Middle frontal gyrus (tissue), 1 donor: ENCODE data around the gene EYS.
"Not testable (repeated sequence)": the region's sequence is repeated elsewhere in the genome, so short reads cannot be mapped to it uniquely, and the experiment has no call there.

Experiments used
- DNase-seq: peaks from one replicate; pipeline ENCODE4 v3.0.0-alpha.2; 2015; ENCODE audit warnings: low spot score; ENCODE audit errors: extremely low spot score

Gene EYS

DNA sequence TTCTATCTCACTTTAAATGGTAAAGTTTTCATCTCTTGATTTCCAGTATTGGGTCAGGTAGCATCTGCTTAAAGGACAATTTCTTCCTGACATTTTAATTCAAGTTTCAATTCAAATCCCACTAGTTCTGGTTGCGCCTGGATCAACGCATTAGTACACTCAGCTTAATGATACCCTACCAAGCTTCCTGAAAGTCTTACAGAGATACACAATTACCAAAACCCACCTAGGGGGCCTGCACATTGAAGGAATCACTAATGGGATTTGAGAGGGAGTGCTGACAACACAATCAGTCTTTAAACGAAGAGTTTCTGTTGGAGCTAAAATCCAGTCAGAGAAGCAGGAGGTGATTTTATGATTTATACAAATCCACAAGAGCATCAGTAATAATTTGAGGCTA lies 1778.4 kb downstream of the EYS start:
- no peak for DNase-seq

DNA sequence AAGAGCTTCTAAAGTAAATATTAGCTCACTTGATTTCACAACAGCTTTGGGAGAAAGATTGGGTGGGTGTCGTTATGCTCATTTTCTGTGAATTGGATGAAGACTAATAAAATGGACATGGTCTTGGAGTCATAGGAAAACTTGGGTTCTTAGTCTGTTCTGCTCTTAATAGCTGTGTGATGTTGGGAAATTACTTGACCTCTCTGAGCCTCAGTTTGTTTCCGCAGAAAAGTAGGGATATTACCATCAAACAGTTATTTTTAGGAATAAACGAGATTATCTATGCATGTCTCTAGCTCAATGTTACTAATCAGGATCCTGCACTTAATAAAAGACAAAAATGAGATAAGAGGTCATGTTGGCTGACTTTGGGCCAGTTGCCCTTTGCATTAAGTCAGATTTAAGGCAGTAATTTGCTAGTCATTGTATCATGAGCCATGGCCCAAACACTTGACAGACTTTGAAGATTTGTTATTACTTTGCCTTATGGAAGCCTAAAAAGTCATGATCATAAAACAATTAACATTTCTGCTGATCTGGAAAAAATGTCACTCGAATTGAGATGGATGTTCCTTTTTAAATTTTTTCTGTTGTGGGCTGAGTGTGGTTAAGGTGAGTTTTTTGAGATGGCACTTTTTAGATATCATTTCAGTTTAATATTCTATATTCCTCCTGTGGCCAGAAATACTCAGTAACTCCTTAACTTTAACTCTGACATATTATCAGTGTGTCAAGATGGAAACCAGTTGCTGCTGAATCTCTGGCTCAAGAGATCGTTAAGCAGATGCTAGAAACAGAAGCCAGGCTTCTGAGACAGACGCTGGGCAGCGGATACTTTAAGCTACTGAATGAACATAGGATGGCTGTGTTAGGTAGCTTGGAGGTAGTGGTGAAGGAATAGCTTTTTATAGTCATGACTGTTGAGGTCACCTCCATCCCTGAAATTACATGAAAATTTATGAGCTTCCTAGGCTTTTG lies 1779.8 kb downstream of the EYS start:
- no peak for DNase-seq

DNA sequence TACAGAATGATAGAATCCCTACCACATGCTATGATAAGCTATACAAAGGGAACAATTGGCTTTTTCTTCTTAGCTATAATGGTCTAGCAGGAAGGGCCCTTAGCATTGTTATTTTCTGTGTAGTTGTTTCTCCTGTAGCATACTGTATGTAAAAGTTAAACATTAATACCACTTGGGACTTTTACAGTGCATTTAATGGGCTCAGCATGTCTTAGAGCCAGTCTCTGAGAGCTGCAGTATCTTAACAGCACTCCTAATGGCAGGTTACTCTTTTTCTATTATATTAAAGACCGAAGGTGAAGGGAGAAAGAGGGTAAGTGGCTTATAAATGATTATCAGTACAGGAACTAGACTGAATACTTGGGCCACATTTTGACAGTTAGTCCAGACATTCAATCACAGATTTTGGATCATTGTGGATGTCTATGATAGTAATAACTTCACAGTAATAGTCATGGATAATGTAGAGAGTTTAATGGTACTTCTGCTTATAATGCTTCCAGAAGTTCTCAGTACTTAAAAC lies 1780.7 kb downstream of the EYS start:
- DNase-seq: no peak

DNA sequence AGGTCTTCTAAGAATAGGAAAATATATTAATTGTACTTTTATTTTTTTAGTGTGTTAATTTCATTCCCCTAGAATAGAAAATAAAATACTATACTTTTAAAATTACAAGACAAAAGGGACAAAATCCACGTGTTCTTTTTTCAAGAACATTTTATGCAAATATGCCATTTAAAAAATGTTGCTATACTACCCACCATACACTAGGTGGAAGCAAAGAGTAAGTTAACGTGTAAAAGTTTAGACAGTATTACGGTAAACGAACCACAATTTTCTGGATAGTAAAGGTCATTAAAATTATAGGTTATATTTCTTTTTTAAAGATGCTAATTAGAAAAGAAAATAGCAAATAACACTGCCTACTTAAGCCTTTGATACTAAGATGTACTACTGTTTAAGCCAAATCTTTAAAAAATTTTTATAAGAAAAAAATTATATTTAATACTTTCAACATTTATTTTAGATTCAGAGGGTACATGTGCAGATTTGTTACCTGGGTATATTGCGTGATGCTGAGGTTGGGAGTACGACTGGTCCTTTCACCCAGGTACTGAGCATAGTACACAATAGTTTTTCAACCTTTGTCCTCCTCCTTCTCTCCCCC lies 1783.8 kb downstream of the EYS start:
- peak; percentile 39 for DNase-seq

DNA sequence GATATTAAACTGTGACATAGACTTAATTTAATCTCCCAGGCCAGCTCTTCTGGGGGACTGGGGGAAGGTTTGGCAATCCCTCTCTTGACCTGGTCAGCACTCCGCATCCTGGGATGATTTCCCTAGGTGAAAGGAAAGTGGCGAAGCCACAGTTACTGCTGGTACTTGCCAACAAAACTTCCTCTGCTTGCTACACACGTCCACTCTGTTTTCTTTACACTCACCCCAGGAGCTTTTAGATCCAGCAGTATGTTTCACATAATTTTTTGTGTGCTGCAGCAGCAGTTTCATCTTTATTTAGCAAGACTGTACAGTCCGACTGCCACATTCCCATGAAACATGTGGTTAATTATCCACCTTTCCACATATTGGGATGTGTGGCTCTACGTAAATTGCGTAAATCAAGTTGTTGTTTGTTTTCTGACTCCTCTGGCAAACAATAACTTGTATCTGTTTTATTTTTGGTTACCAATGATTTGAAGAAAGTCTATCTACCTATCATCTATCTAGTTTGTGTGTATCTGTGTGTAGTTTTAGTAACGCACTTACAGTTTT lies 1787.4 kb downstream of the EYS start:
- DNase-seq: no peak

DNA sequence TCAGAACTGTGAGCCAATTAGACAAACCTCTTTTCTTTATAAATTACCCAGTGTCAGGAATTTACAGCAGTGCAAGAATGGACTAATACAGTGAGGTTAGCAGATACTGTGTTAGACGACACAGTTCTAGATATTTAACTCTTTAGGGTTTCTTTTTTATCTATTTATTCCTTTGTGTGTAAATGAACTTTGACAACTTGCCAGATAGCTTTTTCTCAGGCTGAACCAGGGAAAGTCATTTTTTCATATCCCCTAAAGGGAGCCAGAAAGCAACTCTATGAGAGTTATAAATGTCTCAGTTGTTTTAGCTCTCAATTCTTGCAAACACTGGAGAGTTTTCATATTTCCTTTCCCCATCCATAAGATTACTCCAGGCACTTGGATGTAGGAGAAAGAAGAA lies 1794.1 kb downstream of the EYS start:
- no peak for DNase-seq

DNA sequence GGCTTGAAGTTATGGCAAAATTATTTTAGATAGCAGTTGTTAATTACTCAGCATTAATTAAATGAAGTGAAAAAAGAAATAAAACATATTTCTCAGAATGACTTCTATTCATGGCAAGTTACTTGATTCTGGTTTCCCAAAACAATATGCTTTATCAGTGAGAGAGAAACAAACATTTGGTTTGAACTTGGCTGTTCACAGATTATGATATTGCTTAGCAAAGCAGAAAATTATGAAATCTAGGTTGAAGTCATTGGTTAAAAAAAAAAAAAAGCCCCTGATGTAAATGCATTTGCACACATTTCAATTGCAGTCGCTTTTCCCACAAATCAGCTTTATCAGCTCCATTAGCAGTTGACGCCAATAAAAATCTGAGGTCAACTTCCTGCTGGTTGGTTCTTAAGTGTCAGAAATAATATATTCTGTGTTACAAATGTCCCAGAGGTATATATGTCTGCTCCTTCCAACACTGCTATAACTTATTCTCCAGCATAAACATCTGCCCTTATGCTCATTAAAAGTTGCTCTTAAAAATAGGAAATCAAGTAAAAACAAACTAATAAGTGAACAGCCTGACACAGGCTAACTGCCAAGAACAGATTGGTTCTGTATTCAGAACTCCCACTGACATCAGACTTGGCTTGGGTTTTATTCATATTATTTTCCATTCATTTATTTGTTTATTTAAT lies 1796.0 kb downstream of the EYS start:
- DNase-seq: no peak

DNA sequence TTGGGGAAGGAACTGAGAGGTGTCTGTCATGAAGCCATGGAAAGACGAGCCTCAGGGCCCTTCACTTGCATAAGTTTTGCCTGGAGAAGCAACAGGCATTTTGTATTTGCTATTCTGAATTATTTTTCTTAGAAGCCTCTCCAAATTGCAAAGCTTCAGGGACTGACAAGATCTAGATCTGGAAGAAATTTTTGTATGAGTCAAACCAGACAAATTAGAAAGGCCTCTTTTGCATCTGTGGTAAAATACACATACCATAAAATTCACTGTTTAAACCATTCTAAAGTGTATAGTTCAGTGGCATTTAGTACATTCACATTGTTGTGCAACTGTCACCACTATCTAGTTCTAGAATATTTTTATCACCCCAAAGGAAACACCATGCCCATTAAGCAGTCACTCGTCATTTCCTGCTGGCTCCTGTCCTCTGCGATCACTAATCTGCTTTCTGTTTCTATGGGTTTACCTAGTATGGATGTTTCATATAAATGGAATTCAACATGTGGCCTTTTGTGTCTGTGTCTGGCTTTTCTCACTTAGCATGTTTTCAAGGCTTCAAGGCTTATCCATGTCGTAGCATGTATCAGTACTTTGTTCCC lies 1802.3 kb downstream of the EYS start:
- no peak for DNase-seq

DNA sequence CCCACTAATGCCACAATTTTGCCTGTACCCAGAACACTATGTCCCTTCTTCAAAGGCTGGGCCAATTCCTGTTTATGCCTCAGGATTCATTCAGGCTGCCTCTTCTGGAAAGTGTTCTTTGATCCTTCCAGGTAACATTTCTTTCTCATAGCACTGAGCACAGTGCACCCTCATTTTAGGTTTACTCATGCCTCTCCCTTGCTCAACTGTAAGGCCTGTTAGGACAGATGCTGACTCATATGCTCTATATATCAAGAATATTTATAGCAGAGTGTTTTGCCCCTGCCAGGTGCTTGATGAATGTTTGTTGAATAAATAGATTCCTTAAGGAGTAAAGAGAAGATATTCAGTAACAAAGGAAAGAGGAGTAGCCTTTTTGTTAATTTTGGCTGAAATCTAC lies 1807.5 kb downstream of the EYS start:
- no peak for DNase-seq

DNA sequence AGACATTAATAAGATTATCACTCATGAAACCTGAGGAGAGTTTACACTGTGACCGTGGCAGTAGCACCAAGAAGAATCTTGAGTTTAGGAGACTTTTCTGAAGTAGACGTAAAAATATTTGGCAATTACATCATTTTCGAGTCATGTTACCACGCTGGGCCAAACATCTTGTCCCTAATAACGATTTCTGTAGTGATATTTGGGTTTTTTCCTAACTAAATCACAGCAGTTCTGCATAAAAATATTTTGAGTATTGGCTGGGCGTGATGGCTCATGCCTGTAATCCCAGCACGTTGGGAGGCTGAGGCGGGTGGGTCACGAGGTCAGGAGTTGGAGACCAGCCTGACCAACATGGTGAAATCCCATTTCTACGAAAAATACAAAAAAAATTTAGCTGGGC lies 1809.1 kb downstream of the EYS start:
- no peak for DNase-seq

DNA sequence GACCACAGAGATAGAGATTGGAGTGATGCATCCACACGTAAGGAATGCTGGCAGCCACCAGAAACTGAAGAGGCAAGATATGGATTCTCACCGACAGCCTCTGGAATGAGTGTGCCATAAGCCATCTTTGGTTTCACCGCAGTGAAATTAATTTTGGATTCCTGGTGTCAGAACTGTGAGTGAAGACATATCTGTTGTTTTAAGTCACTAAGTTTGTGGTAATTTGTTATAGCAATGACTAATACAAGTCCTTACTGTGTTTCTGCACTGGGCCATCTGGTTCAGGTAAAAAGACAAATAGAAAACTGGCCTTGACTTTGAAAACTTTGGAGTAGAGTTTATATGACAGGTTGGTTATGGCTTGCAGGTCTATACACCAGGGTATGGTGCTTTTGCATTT lies 1809.6 kb downstream of the EYS start:
- DNase-seq: no peak

DNA sequence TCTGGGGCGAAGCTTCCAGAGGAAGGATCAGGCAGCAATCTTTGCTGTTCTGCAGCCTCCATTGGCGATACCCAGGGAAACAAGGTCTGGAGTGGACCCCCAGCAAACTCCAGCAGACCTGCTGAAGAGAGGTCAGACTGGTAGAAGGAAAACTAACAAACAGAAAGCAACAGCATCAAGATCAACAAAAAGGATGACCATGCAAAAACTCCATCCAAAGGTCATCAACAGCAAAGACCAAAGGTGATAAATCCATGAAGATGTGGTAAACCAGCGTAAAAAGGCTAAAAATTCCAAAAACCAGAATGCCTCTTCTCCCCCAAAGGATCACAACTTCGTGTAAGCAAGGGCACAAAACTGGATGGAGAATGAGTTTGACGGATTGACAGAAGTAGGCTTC lies 1818.6 kb downstream of the EYS start:
- no peak for DNase-seq

DNA sequence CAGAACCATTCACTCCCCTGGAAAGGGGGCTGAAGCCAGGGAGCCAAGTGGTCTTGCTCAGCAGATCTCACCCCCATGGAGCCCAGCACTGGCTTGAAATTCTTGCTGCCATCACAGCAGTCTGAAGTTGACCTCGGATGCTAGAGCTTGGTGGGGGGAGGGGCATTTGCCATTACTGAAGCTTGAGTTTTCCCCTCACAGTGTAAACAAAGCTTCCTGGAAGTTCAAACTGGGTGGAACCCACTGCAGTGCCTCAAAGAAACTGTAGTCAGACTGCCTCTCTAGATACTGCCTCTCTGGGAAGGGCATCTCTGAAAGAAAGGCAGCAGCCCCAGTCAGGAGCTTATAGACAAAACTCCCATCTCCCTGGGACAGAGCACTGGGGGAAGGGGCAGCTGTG lies 1819.2 kb downstream of the EYS start:
- not testable (repeated sequence) for DNase-seq

DNA sequence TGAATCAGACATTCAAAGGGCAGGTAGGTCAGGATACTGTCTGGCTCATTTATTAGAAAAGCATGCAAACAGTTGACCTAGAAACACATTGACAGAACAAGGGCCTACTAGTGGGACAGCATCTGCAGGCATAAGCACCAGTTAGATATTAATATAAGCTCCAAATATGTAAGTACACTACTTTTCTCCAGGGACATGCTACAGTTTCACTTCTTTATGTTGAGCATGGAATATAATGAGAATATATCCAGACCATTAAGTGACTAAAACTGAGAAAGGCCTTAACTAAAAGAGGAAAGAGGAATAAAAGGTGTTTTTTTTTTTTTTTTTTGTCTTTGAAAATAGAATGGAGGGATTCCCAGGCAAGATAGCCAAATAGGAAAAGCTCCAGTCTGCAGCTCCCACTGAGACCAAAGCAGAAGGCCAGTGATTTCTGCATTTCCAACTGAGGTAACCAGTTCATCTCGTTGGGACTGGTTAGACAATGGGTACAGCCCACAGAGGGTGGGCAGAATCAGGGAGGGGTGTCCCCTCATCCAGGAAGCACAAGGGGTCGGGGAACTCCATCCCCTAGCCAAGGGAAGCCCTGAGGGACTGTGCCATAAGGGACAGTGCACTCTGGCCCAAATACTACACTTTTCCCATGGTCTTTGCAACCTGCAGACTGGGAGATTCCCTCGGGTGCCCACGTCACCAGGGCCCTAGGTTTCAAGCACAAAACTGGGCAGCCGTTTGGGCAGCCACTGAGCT lies 1819.8 kb downstream of the EYS start:
- DNase-seq: no peak

DNA sequence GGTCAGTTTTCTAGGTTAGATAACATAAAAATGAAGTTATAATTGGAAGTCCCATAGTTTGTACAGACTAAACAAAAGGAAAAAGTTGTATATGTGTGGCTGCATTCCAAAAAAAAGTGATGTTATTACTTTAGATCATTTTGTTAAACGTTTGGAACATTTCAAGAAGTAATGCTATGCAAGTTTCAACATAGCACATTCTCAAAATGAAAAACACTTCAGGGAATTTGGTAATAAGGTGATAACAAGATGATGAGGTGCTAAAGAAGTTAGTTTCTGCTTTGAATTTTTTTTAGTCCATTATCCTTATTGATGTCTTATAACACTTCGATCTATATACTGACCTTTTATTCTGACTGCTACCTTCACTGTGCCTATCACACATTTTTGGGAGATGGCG lies 1820.7 kb downstream of the EYS start:
- no peak for DNase-seq

DNA sequence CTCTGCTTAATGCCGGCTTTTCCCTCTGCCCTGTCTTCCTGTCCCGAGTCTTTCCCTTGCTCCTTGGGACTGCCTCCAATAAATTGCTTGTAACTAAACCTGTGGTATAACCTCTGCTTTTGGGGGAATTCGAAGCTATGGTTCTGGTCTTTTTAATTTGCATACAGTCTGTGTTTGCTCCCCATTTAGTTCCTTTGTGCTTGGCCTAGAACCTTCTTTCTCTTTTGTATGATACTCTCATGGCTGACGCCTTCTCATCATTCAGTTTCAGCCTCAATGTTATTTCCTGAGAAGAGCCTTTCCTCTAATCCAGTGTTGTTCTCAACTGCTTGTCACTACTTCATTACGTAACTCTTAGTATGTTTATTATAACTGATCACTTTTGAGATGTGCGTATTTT lies 1823.4 kb downstream of the EYS start:
- DNase-seq: no peak

DNA sequence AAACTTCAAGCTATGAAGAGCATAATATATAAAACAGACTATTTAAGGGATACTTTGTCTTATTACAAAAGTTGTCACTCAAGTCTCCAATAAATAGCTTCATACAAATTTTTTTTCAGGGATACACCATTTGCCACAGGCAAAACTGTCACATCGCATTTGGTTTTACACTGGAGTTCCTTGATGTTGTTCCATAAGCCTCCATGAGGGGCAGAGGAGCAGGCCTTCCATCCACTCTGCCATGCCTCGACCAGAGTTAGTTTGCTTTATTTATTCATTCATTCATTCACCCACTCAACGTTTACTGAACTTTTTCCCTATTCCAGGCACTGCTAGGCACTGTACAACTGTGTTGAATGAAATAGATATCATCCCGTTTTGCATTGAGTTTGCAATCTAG lies 1824.8 kb downstream of the EYS start:
- DNase-seq: no peak

DNA sequence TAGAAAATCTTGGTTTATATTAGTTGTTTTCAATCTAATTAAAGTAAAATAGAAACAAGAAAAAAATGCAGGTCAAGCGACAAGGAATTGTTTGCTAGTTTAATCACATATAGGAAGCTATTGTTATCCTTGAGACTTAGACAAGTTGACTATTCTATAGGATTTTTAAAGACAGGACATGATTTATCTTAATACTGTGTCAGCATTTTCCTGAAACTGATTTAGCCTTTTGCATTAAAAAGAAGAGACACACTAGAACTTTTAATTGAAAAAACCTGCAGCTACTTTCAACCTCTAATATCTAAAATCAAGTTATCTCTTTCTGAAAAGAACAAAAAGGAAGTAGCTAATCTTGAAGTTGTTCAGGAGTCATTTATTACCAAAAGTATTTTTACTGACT lies 1825.2 kb downstream of the EYS start:
- DNase-seq: no peak

DNA sequence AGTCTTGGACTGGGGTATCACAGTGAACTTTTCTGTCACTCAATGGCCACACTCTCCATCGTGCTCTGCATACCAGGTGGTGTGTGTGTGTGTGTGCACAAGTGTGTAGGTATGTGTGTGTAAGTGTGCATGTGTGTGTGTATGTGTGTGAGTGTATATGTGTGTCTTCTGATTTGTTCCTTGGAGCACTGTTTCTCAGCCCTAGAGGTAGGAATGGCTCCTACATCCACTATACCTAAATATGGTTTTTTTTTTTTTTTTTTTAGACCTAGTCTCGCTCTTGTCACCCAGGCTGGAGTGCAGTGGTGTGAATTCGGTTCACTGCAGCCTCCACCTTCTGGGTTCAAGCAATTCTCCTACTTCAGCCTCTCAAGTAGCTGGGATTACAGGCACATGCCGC lies 1834.8 kb downstream of the EYS start:
- DNase-seq: no peak

DNA sequence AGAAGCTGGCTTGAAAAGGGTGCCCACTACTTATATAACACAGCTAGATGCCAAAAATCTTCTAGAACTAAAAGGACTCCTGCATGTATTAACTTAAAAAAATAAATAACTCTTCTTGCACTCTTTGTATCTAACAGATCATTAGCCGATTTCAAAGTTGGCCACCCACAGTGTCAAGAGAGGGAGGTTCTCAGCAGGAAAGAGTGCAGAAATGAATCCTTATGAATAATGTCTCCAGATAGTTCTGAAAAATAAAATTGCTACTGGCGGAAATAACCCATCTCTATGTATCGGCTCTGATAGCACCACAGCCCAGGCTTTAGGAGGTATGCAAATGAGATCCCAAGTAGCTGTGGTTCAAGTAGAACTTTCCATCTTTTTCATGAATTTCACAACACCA lies 1838.7 kb downstream of the EYS start:
- no peak for DNase-seq
